Measurements from ENCODE around the gene DTX3L.

The DTX3L gene

GRCh38 chr3:122606330-122606729 is 42.2 kb downstream of the DTX3L start:
- DNase-seq (ENCODE audit: low read depth) = no peak

GRCh38 chr3:122608916-122609315 is 44.8 kb downstream of the DTX3L start:
- DNase-seq (ENCODE audit: low read depth) = no peak

GRCh38 chr3:122609798-122610559 is 45.8 kb downstream of the DTX3L start:
- DNase-seq (ENCODE audit: low read depth) = peak; percentile 86

GRCh38 chr3:122612696-122613095 is 48.6 kb downstream of the DTX3L start:
- DNase-seq (ENCODE audit: low read depth) = no peak

GRCh38 chr3:122615303-122615702 is 51.2 kb downstream of the DTX3L start:
- DNase-seq (ENCODE audit: low read depth) = no peak

- no peak for DNase-seq (ENCODE audit: low read depth)
These were observed 54.5 kb downstream of the DTX3L start for GRCh38 chr3:122618614-122619013.

- DNase-seq (ENCODE audit: low read depth) = no peak
These were observed 54.9 kb downstream of the DTX3L start for GRCh38 chr3:122619040-122619439.

- DNase-seq (ENCODE audit: low read depth) = no peak
These were observed 56.3 kb downstream of the DTX3L start for GRCh38 chr3:122620399-122620798.

- DNase-seq (ENCODE audit: low read depth) = no peak
These were observed 57.0 kb downstream of the DTX3L start for GRCh38 chr3:122621112-122621511.

GRCh38 chr3:122623031-122623829 is 59.1 kb downstream of the DTX3L start:
- no peak for DNase-seq (ENCODE audit: low read depth)

Measured in iris pigment epithelial cell (primary cell).